Astrocyte (in vitro differentiated cells and primary cell): ENCODE data around the gene DCAF6. TPM values are rescaled to one million over a fixed set of nuclear protein-coding genes. Genes with fewer than 3 reads are reported as not detected.

Experiments
- DNase-seq: peaks from one replicate; pipeline ENCODE4 v3.0.0-alpha.2; 2010; ENCODE audit warnings: low read depth
- FAIRE-seq: peaks from 2 replicates; lab custom pipeline; 2011; peaks lifted over from hg19 to GRCh38; lab: Jason Lieb, UNC
- H2AFZ ChIP-seq: 2 replicates; pipeline ENCODE4 v1.6.0; 2012; ENCODE audit warnings: low read depth, low read length, inconsistent platforms
- H3K27ac ChIP-seq: 2 replicates; pipeline ENCODE4 v1.5.1; 2011; ENCODE audit warnings: low read depth, low read length, inconsistent platforms
- H3K27me3 ChIP-seq: 2 replicates; pipeline ENCODE4 v1.6.0; 2011; ENCODE audit warnings: low read length, inconsistent platforms; ENCODE audit not compliant: insufficient read depth
- H3K36me3 ChIP-seq: 2 replicates; pipeline ENCODE4 v1.5.1; 2011; ENCODE audit warnings: low read length, inconsistent platforms; ENCODE audit not compliant: insufficient read depth
- H3K4me1 ChIP-seq: 2 replicates; pipeline ENCODE4 v1.5.1; 2011; ENCODE audit warnings: low read length, inconsistent platforms; ENCODE audit not compliant: insufficient read depth
- H3K4me2 ChIP-seq: 2 replicates; pipeline ENCODE4 v1.6.0; 2012; ENCODE audit warnings: low read length, inconsistent platforms
- H3K4me3 ChIP-seq: 2 replicates; pipeline ENCODE4 v1.5.1; 2011; ENCODE audit warnings: low read depth, mild to moderate bottlenecking, low read length, inconsistent platforms; ENCODE audit not compliant: insufficient read depth
- H3K79me2 ChIP-seq: 2 replicates; pipeline ENCODE4 v1.6.0; 2012; ENCODE audit warnings: mild to moderate bottlenecking, low read length, inconsistent platforms; ENCODE audit not compliant: insufficient read depth
- H3K9ac ChIP-seq: 2 replicates; pipeline ENCODE4 v1.6.0; 2012; ENCODE audit warnings: mild to moderate bottlenecking, low read length, inconsistent platforms
- H3K9me3 ChIP-seq: 2 replicates; pipeline ENCODE4 v1.5.1; 2012; ENCODE audit warnings: low read depth, mild to moderate bottlenecking, low read length, inconsistent platforms; ENCODE audit not compliant: insufficient read depth
- H4K20me1 ChIP-seq: 2 replicates; pipeline ENCODE4 v1.6.0; 2012; ENCODE audit warnings: low read length, inconsistent platforms; ENCODE audit not compliant: insufficient read depth
- H3K27ac Mint-ChIP-seq: one replicate; pipeline ENCODE4 v1.8.0; 2021; ENCODE audit warnings: mild to moderate bottlenecking, mixed read lengths; ENCODE audit not compliant: unreplicated experiment
- H3K27me3 Mint-ChIP-seq: one replicate; pipeline ENCODE4 v1.8.0; 2021; ENCODE audit warnings: low read depth, mixed read lengths; ENCODE audit not compliant: unreplicated experiment
- H3K36me3 Mint-ChIP-seq: one replicate; pipeline ENCODE4 v1.8.0; 2021; ENCODE audit warnings: low read depth, mixed read lengths; ENCODE audit not compliant: unreplicated experiment
- H3K4me1 Mint-ChIP-seq: one replicate; pipeline ENCODE4 v1.8.0; 2021; ENCODE audit warnings: low read depth, mixed read lengths; ENCODE audit not compliant: unreplicated experiment
- H3K4me3 Mint-ChIP-seq: one replicate; pipeline ENCODE4 v1.8.0; 2021; ENCODE audit warnings: mild to moderate bottlenecking, moderate library complexity, mixed read lengths; ENCODE audit not compliant: unreplicated experiment
- H3K9me3 Mint-ChIP-seq: one replicate; pipeline ENCODE4 v1.8.0; 2021; ENCODE audit warnings: mild to moderate bottlenecking, mixed read lengths; ENCODE audit not compliant: unreplicated experiment
- CTCF ChIP-seq: IDR thresholded peaks from 2 replicates; pipeline ENCODE4 v1.5.1; 2011; ENCODE audit warnings: low read depth, mild to moderate bottlenecking, inconsistent platforms, low read length, moderate library complexity; ENCODE audit not compliant: insufficient read depth
- EZH2 ChIP-seq: IDR thresholded peaks from 2 replicates; pipeline ENCODE4 v1.6.1; 2012; ENCODE audit warnings: mild to moderate bottlenecking, low read length, inconsistent platforms; ENCODE audit not compliant: insufficient read depth
- total RNA-seq: library from RNA; stranded (reverse); gene quantifications from 2 replicates; pipeline ENCODE4 v1.2.1, GENCODE V29; 2021

The DCAF6 gene
- total RNA-seq, 1 donor from 2014 or later: 57.4 TPM

DNA sequence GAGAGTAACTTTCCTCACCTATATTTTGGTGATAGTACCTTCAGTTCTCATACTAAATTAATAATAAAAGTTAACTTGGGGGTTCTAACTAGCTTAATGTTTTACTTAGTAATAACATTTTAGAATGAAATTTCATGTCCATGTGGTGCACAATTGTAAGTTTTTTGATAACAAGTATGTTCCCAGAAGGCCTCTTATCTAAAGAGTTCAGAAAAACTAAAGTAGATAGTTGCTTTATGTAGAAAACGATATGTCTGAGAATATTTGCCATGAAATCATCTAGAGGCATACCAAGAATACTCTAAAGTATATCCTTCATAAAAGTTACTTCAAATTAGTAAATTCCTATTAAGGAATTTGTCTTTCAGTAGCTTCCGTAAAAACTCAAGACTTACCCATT, 12.4 kb upstream of the DCAF6 start:
- H3K4me3 ChIP-seq: no peak overlapping the region
- Mint-ChIP-seq H3K4me3 (no peak overlapping the region), H3K4me1 (peaks cover 13% of the 10 kb centered on the region), H3K36me3 (no peaks in the 10 kb centered on the region), H3K9me3 (no peaks in the 10 kb centered on the region), H3K27ac (no peak overlapping the region), H3K27me3 (no peaks in the 10 kb centered on the region)
- H3K79me2 ChIP-seq: peaks cover 15% of the 10 kb centered on the region
- no peak for DNase-seq
- H3K36me3 ChIP-seq: no peaks in the 10 kb centered on the region
- TF ChIP-seq CTCF (no peak), EZH2 (no peak)
- no peak overlapping the region for H3K27ac ChIP-seq
- no peaks in the 10 kb centered on the region for H3K9me3 ChIP-seq
- H4K20me1 ChIP-seq: no peaks in the 10 kb centered on the region
- FAIRE-seq: no peak
- no peaks in the 10 kb centered on the region for H3K4me1 ChIP-seq
- H2AFZ ChIP-seq: no peak overlapping the region
- no peak overlapping the region for H3K9ac ChIP-seq
- no peak overlapping the region for H3K4me2 ChIP-seq
- H3K27me3 ChIP-seq: no peaks in the 10 kb centered on the region

GRCh38 chr1:167924543-167925231, 11.8 kb upstream of the DCAF6 start:
- no peaks in the 10 kb centered on the region for H3K36me3 ChIP-seq
- no peaks in the 10 kb centered on the region for H3K4me1 ChIP-seq
- FAIRE-seq: no peak
- no peak overlapping the region for H3K27ac Mint-ChIP-seq
- H3K36me3 Mint-ChIP-seq: no peaks in the 10 kb centered on the region
- TF ChIP-seq EZH2: no peak
- no peak for TF ChIP-seq CTCF
- H3K79me2 ChIP-seq: peaks cover 21% of the 10 kb centered on the region
- no peaks in the 10 kb centered on the region for H3K27me3 Mint-ChIP-seq
- no peak overlapping the region for H3K4me2 ChIP-seq
- H3K4me1 Mint-ChIP-seq: peaks cover 13% of the 10 kb centered on the region
- no peak overlapping the region for H2AFZ ChIP-seq
- H3K9me3 ChIP-seq: no peaks in the 10 kb centered on the region
- no peaks in the 10 kb centered on the region for H3K27me3 ChIP-seq
- H3K27ac ChIP-seq: no peak overlapping the region
- no peak overlapping the region for H3K9ac ChIP-seq
- no peak for DNase-seq
- H3K9me3 Mint-ChIP-seq: no peaks in the 10 kb centered on the region
- H4K20me1 ChIP-seq: no peaks in the 10 kb centered on the region
- no peak overlapping the region for H3K4me3 Mint-ChIP-seq
- H3K4me3 ChIP-seq: no peak overlapping the region

GRCh38 chr1:167926486-167926997, 9.9 kb upstream of the DCAF6 start:
- no peak for DNase-seq
- TF ChIP-seq EZH2 (no peak), CTCF (no peak)
- no peaks in the 10 kb centered on the region for H3K27me3 ChIP-seq
- H3K27ac Mint-ChIP-seq: no peak overlapping the region
- no peak overlapping the region for H3K27ac ChIP-seq
- H3K36me3 Mint-ChIP-seq: no peaks in the 10 kb centered on the region
- no peak overlapping the region for H3K4me3 Mint-ChIP-seq
- peaks cover 13% of the 10 kb centered on the region for H3K4me1 Mint-ChIP-seq
- peaks cover 32% of the 10 kb centered on the region for H3K79me2 ChIP-seq
- no peaks in the 10 kb centered on the region for H4K20me1 ChIP-seq
- H3K4me3 ChIP-seq: no peak overlapping the region
- H3K36me3 ChIP-seq: no peaks in the 10 kb centered on the region
- no peaks in the 10 kb centered on the region for H3K4me1 ChIP-seq
- H3K9me3 ChIP-seq: no peaks in the 10 kb centered on the region
- H3K27me3 Mint-ChIP-seq: no peaks in the 10 kb centered on the region
- H2AFZ ChIP-seq: no peak overlapping the region
- no peak overlapping the region for H3K4me2 ChIP-seq
- FAIRE-seq: no peak
- H3K9ac ChIP-seq: no peak overlapping the region
- H3K9me3 Mint-ChIP-seq: no peaks in the 10 kb centered on the region
